PC-3 (cell line): ENCODE measurements around the gene RMI1.

Source experiments
- EZH2 ChIP-seq: fragments of 300-600 bp; sonication (generic); IDR thresholded peaks from one replicate; pipeline ENCODE4 v1.6.1; 2017; ENCODE audit warnings: antibody characterized with exemption, mild to moderate bottlenecking, low read length; ENCODE audit not compliant: unreplicated experiment
- TF ChIP-seq, protein P1 (sequence below): fragments of 300-600 bp; sonication (generic); conservative IDR thresholded peaks from 2 replicates; pipeline ENCODE4 v1.5.1; 2017; ENCODE audit warnings: antibody characterized with exemption, low read depth, mild to moderate bottlenecking, low read length

- no peak for TF ChIP-seq EZH2
- TF ChIP-seq, protein P1, sequence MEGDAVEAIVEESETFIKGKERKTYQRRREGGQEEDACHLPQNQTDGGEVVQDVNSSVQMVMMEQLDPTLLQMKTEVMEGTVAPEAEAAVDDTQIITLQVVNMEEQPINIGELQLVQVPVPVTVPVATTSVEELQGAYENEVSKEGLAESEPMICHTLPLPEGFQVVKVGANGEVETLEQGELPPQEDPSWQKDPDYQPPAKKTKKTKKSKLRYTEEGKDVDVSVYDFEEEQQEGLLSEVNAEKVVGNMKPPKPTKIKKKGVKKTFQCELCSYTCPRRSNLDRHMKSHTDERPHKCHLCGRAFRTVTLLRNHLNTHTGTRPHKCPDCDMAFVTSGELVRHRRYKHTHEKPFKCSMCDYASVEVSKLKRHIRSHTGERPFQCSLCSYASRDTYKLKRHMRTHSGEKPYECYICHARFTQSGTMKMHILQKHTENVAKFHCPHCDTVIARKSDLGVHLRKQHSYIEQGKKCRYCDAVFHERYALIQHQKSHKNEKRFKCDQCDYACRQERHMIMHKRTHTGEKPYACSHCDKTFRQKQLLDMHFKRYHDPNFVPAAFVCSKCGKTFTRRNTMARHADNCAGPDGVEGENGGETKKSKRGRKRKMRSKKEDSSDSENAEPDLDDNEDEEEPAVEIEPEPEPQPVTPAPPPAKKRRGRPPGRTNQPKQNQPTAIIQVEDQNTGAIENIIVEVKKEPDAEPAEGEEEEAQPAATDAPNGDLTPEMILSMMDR: no peak
Observed at GRCh38 chr9:84000186-84000585, 19.6 kb downstream of the RMI1 start.
